Keratinocyte (primary cell): ENCODE results near the gene GABRR2. TPM values are rescaled to one million over a fixed set of nuclear protein-coding genes. Genes with fewer than 3 reads are reported as not detected.

Experiments used
- DNase-seq: peaks from one replicate; pipeline ENCODE4 v3.0.0-alpha.2; 2011; ENCODE audit warnings: low read depth, missing footprints, low spot score
- FAIRE-seq: peaks from 2 replicates; lab custom pipeline; 2011; peaks lifted over from hg19 to GRCh38; lab: Jason Lieb, UNC
- H2AFZ ChIP-seq: 2 replicates; pipeline ENCODE4 v1.6.0; 2012; ENCODE audit warnings: low read length, control low read depth, inconsistent platforms; ENCODE audit not compliant: control insufficient read depth
- H3K27ac ChIP-seq: 2 replicates; pipeline ENCODE4 v1.5.1; 2011; ENCODE audit warnings: low read length; ENCODE audit not compliant: control insufficient read depth, insufficient read depth
- H3K27me3 ChIP-seq: 3 replicates; pipeline ENCODE4 v1.6.0; 2011; ENCODE audit warnings: low read length; ENCODE audit not compliant: control insufficient read depth, insufficient read depth; ENCODE audit errors: extremely low read depth
- H3K36me3 ChIP-seq, 2 experiments: 2 replicates in 1 of 2; 3 replicates in 1 of 2; pipeline ENCODE4 v1.5.1; 2011; ENCODE audit warnings: low read length in 2 of 2, mild to moderate bottlenecking in 1 of 2; ENCODE audit not compliant: control insufficient read depth in 2 of 2, insufficient read depth in 2 of 2; ENCODE audit errors: extremely low read depth in 1 of 2
- H3K4me1 ChIP-seq: 3 replicates; pipeline ENCODE4 v1.5.1; 2011; ENCODE audit warnings: low read length; ENCODE audit not compliant: control insufficient read depth, insufficient read depth; ENCODE audit errors: extremely low read depth
- H3K4me2 ChIP-seq: 3 replicates; pipeline ENCODE4 v1.6.0; 2011; ENCODE audit warnings: low read depth, low read length; ENCODE audit not compliant: control insufficient read depth, insufficient read depth; ENCODE audit errors: extremely low read depth
- H3K4me3 ChIP-seq, 3 experiments: fragments of 200-600 bp in 1 of 3; sonication (generic) in 1 of 3; 2 replicates in 2 of 3; 3 replicates in 1 of 3; pipeline ENCODE4 v1.5.1; 2011 to 2016; ENCODE audit warnings: low read length in 3 of 3, mild to moderate bottlenecking in 3 of 3, control low read depth in 2 of 3, inconsistent platforms in 1 of 3, low read depth in 1 of 3, mixed read lengths in 1 of 3, mixed run types in 1 of 3, moderate library complexity in 1 of 3; ENCODE audit not compliant: control insufficient read depth in 2 of 3, insufficient read depth in 2 of 3; ENCODE audit errors: extremely low read depth in 1 of 3
- H3K79me2 ChIP-seq: 2 replicates; pipeline ENCODE4 v1.6.0; 2012; ENCODE audit warnings: low read length; ENCODE audit not compliant: control insufficient read depth, insufficient read depth
- H3K9ac ChIP-seq: 3 replicates; pipeline ENCODE4 v1.6.0; 2011; ENCODE audit warnings: low read length; ENCODE audit not compliant: control insufficient read depth, insufficient read depth; ENCODE audit errors: extremely low read depth
- H3K9me1 ChIP-seq: 3 replicates; pipeline ENCODE4 v1.6.0; 2011; ENCODE audit warnings: low read length; ENCODE audit not compliant: control insufficient read depth, insufficient read depth; ENCODE audit errors: extremely low read depth
- H3K9me3 ChIP-seq: 2 replicates; pipeline ENCODE4 v1.5.1; 2012; ENCODE audit warnings: low read depth, low read length; ENCODE audit not compliant: control insufficient read depth
- H4K20me1 ChIP-seq: 3 replicates; pipeline ENCODE4 v1.6.0; 2011; ENCODE audit warnings: low read length; ENCODE audit not compliant: control insufficient read depth, insufficient read depth; ENCODE audit errors: extremely low read depth
- CTCF ChIP-seq, 3 experiments: IDR thresholded peaks in 1 of 3; conservative IDR thresholded peaks in 1 of 3; optimal IDR thresholded peaks in 1 of 3; 2 replicates in 2 of 3; 3 replicates in 1 of 3; pipeline versions ENCODE3 to v1.5.1; 2011; ENCODE audit warnings: low read length in 3 of 3, mild to moderate bottlenecking in 3 of 3, moderate library complexity in 2 of 3, control low read depth in 1 of 3, inconsistent platforms in 1 of 3; ENCODE audit not compliant: insufficient read depth in 2 of 3; ENCODE audit errors: extremely low read depth in 1 of 3
- EZH2 ChIP-seq: IDR thresholded peaks from one replicate; pipeline ENCODE4 v1.6.1; 2012; ENCODE audit warnings: inconsistent platforms, mild to moderate bottlenecking, low read length, moderate library complexity
- dilution Hi-C: fragments of 300-500 bp; cut with MboI; formaldehyde crosslinking; loops from one replicate; pipeline ENCODE4 v1.7.0; 2020; ENCODE audit warnings: low sequenced_read_pairs; ENCODE audit not compliant: extremely low pct_ligation_motif_present
- polyA plus RNA-seq, 5 experiments: library from polyadenylated mRNA; depleted of rRNA in 3 of 5; stranded (reverse) in 3 of 5; stranded (forward) in 1 of 5; unstranded in 1 of 5; fragments of >200 nt; gene quantifications; 1 replicate in 1 of 5; 2 replicates in 3 of 5; 3 replicates in 1 of 5; pipeline versions ENCODE4 v1.2.1 to v1.2.3, GENCODE V29; 2011 to 2012; ENCODE audit warnings: missing spikeins in 2 of 5, low read depth in 1 of 5, low replicate concordance in 1 of 5

Gene GABRR2
- polyA plus RNA-seq, 1 donor (not counting 4 experiments of a cell fraction or from before 2014, with no cell fraction given): 0.03 TPM

- no peaks in the 10 kb centered on the region for H3K9me3 ChIP-seq
Measured at GRCh38 chr6:89284963-89285735, 29.9 kb downstream of the GABRR2 start.

GRCh38 chr6:89284081-89284480 is 31.0 kb downstream of the GABRR2 start:
- H3K27ac ChIP-seq: no peak overlapping the region
- peaks cover 41% of the 10 kb centered on the region for H3K27me3 ChIP-seq
- no peak overlapping the region for H3K9ac ChIP-seq
- no peaks in the 10 kb centered on the region for H3K79me2 ChIP-seq
- no peak overlapping the region for H2AFZ ChIP-seq
- no peak overlapping the region for H3K4me3 ChIP-seq
- no peak for FAIRE-seq
- H3K4me1 ChIP-seq: no peaks in the 10 kb centered on the region
- no peak for TF ChIP-seq CTCF (optimal IDR thresholded peaks at IDR 0.05 in 1 of 3, IDR thresholded peaks at IDR 0.05 in 1 of 3, conservative IDR thresholded peaks at IDR 0.05 in 1 of 3; ENCODE audit: extremely low read depth in 1 of 3, insufficient read depth in 2 of 3, low read length in 3 of 3)
- no peak for TF ChIP-seq EZH2
- no peaks in the 10 kb centered on the region for H3K9me1 ChIP-seq
- dilution Hi-C loops: no loop called here
- H3K36me3 ChIP-seq: no peaks in the 10 kb centered on the region
- H3K4me2 ChIP-seq: no peak overlapping the region
- H4K20me1 ChIP-seq: no peaks in the 10 kb centered on the region
- DNase-seq: no peak
- no peaks in the 10 kb centered on the region for H3K9me3 ChIP-seq

More at GRCh38 chr6:89284963-89285735, 29.9 kb downstream of the GABRR2 start:
- Histone ChIP-seq H3K27ac (no peak overlapping the region), H3K79me2 (no peaks in the 10 kb centered on the region), H3K36me3 (no peaks in the 10 kb centered on the region), H3K4me1 (no peaks in the 10 kb centered on the region), H3K9ac (no peak overlapping the region), H2AFZ (no peak overlapping the region), H3K4me2 (no peak overlapping the region), H3K9me1 (no peaks in the 10 kb centered on the region), H3K4me3 (no peak overlapping the region), H4K20me1 (no peaks in the 10 kb centered on the region), H3K27me3 (peaks cover 51% of the 10 kb centered on the region)
- dilution Hi-C loops: no loop called here
- TF ChIP-seq EZH2: no peak
- DNase-seq (no peak), FAIRE-seq (no peak)
